Sigmoid colon (tissue), 7 donors: ENCODE measurements around the gene PTPRT. TPM values are rescaled to one million over a fixed set of nuclear protein-coding genes. Genes with fewer than 3 reads are reported as not detected.

Experiments
- DNase-seq: peaks from one replicate; pipeline ENCODE4 v3.0.0-alpha.2; 2019
- H3K27ac ChIP-seq, 4 donors: fragments of 200-600 bp; sonication (generic); one replicate each; pipeline ENCODE4 v1.5.1; 2016 to 2019; ENCODE audit warnings: mild to moderate bottlenecking in 1 of 4
- H3K27me3 ChIP-seq, 3 donors: fragments of 200-600 bp; sonication (generic); one replicate each; pipeline ENCODE4 v1.5.1; 2019; ENCODE audit warnings: mild to moderate bottlenecking in 1 of 3
- H3K36me3 ChIP-seq, 4 donors: fragments of 200-600 bp; sonication (generic); one replicate each; pipeline ENCODE4 v1.5.1; 2016 to 2019
- H3K4me1 ChIP-seq, 4 donors: fragments of 200-600 bp; sonication (generic); one replicate each; pipeline ENCODE4 v1.5.1; 2017 to 2019
- H3K4me3 ChIP-seq, 4 donors: fragments of 200-600 bp; sonication (generic); one replicate each; pipeline ENCODE4 v1.5.1; 2017 to 2019; ENCODE audit warnings: mild to moderate bottlenecking in 2 of 4, moderate library complexity in 1 of 4
- H3K9me3 ChIP-seq, 4 donors: fragments of 200-600 bp in 3 of 4; sonication (generic) in 3 of 4; one replicate each; pipeline versions ENCODE4 v1.5.1 to v1.6.1; 2013 to 2019
- CTCF ChIP-seq, 4 experiments: fragments of 450-650 bp in 3 of 4; fragments of 200-600 bp in 1 of 4; IDR thresholded peaks; one replicate each; pipeline ENCODE4 v1.5.1; 2016 to 2019; ENCODE audit warnings: antibody characterized with exemption in 4 of 4, mild to moderate bottlenecking in 3 of 4, moderate library complexity in 2 of 4
- EP300 ChIP-seq, 4 donors: sonication (generic); formaldehyde crosslinking; IDR thresholded peaks; one replicate each; pipeline ENCODE4 v1.6.1; 2017; ENCODE audit warnings: antibody characterized with exemption in 4 of 4
- POLR2A ChIP-seq, 2 donors: fragments of 450-650 bp; IDR thresholded peaks; one replicate each; pipeline ENCODE4 v1.6.1; 2016; ENCODE audit warnings: antibody characterized with exemption in 2 of 2, mild to moderate bottlenecking in 2 of 2, moderate library complexity in 2 of 2
- POLR2AphosphoS5 ChIP-seq, 4 donors: sonication (generic); formaldehyde crosslinking; IDR thresholded peaks; one replicate each; pipeline ENCODE4 v1.6.1; 2017; ENCODE audit warnings: antibody characterized with exemption in 4 of 4
- WGBS, 2 donors: extraction: QIAGEN DNeasy Blood & Tissue Kit; methylation state at CpG; one replicate each; pipeline ENCODE4 v1.1.7; 2013; 5-methylcytosine and 5-hydroxymethylcytosine counted together
- intact Hi-C: fragments of 100-400 bp; cut with DNase I; formaldehyde crosslinking; loops from one replicate; pipeline ENCODE4 v1.15.1; 2023
- polyA plus RNA-seq, 3 donors: library from polyadenylated mRNA; stranded (reverse); fragments of 200-250 nt; gene quantifications; one replicate each; pipeline ENCODE4 v1.2.3, GENCODE V29; 2013
- total RNA-seq, 4 donors: library from RNA; depleted of rRNA; stranded (reverse); fragments of >200 nt; gene quantifications; one replicate each; pipeline ENCODE4 v1.1.0, GENCODE V29; 2016
- donor health status: healthy with polysubstance abuse.
- donor health status: Bipolar disorder and iron deficiency.
- donor health status: healthy.

The PTPRT gene
- total and polyA plus RNA-seq, 7 donors, result under 0.01 to 0.41 (median 0.12) TPM; not detected in 3

GRCh38 chr20:42270539-42270938, 919.2 kb downstream of the PTPRT start:
- intact Hi-C loops, result no loop called here
- 46 to 47% methylated on average over 2 of the region's 2 CpGs for WGBS, 2 donors
- no peak for TF ChIP-seq EP300 (IDR thresholded peaks at IDR 0.05)
- no peak for TF ChIP-seq POLR2A (IDR thresholded peaks at IDR 0.05)
- TF ChIP-seq POLR2AphosphoS5 (IDR thresholded peaks at IDR 0.05), result no peak
- TF ChIP-seq CTCF (IDR thresholded peaks at IDR 0.05), result no peak
- Histone ChIP-seq H3K27ac (no peak overlapping the region), H3K36me3 (no peaks in the 10 kb centered on the region), H3K4me3 (no peak overlapping the region), H3K4me1 (no peaks in the 10 kb centered on the region), H3K27me3 (no peaks in the 10 kb centered on the region), H3K9me3 (no peaks in the 10 kb centered on the region)
- DNase-seq, result no peak

GRCh38 chr20:42267793-42268384, 921.8 kb downstream of the PTPRT start:
- Histone ChIP-seq H3K9me3 (no peaks in the 10 kb centered on the region), H3K27me3 (no peaks in the 10 kb centered on the region), H3K27ac (no peak overlapping the region), H3K4me3 (no peak overlapping the region), H3K36me3 (no peaks in the 10 kb centered on the region), H3K4me1 (no peaks in the 10 kb centered on the region)
- intact Hi-C loops, result no loop called here
- no peak for DNase-seq
- WGBS, 2 donors, result 51 to 68% methylated on average over 4 of the region's 4 CpGs
- TF ChIP-seq POLR2AphosphoS5 (IDR thresholded peaks at IDR 0.05) (no peak), CTCF (IDR thresholded peaks at IDR 0.05) (no peak), EP300 (IDR thresholded peaks at IDR 0.05) (no peak), POLR2A (IDR thresholded peaks at IDR 0.05) (no peak)

- H3K4me1 ChIP-seq, result no peaks in the 10 kb centered on the region
- no peak for DNase-seq
- no peaks in the 10 kb centered on the region for H3K9me3 ChIP-seq
- no peak overlapping the region for H3K27ac ChIP-seq
- WGBS, 2 donors, result 76 to 81% methylated on average over 6 of the region's 6 CpGs
- no peaks in the 10 kb centered on the region for H3K27me3 ChIP-seq
- intact Hi-C loops, result no loop called here
- TF ChIP-seq EP300 (IDR thresholded peaks at IDR 0.05) (no peak), POLR2AphosphoS5 (IDR thresholded peaks at IDR 0.05) (no peak), CTCF (IDR thresholded peaks at IDR 0.05) (no peak), POLR2A (IDR thresholded peaks at IDR 0.05) (no peak)
- H3K36me3 ChIP-seq, result no peaks in the 10 kb centered on the region
- H3K4me3 ChIP-seq, result no peak overlapping the region
Observed at GRCh38 chr20:42261766-42262270, 927.9 kb downstream of the PTPRT start.

GRCh38 chr20:42260184-42260583, 929.5 kb downstream of the PTPRT start:
- Histone ChIP-seq H3K4me3 (no peak overlapping the region), H3K4me1 (no peaks in the 10 kb centered on the region), H3K27ac (no peak overlapping the region), H3K27me3 (no peaks in the 10 kb centered on the region), H3K9me3 (no peaks in the 10 kb centered on the region), H3K36me3 (no peaks in the 10 kb centered on the region)
- 52 to 74% methylated on average over 4 of the region's 4 CpGs for WGBS, 2 donors
- intact Hi-C loops, result no loop called here
- DNase-seq, result no peak
- TF ChIP-seq POLR2AphosphoS5 (IDR thresholded peaks at IDR 0.05) (no peak), EP300 (IDR thresholded peaks at IDR 0.05) (no peak), CTCF (IDR thresholded peaks at IDR 0.05) (no peak), POLR2A (IDR thresholded peaks at IDR 0.05) (no peak)

- WGBS, 2 donors, result 79 to 86% methylated on average over 4 of the region's 4 CpGs
- intact Hi-C loops, result no loop called here
- Histone ChIP-seq H3K4me1 (no peaks in the 10 kb centered on the region), H3K4me3 (no peak overlapping the region), H3K36me3 (no peaks in the 10 kb centered on the region), H3K27ac (no peak overlapping the region), H3K27me3 (no peaks in the 10 kb centered on the region), H3K9me3 (no peaks in the 10 kb centered on the region)
- DNase-seq, result no peak
- TF ChIP-seq CTCF (IDR thresholded peaks at IDR 0.05) (no peak), POLR2A (IDR thresholded peaks at IDR 0.05) (no peak), EP300 (IDR thresholded peaks at IDR 0.05) (no peak)
Observed at GRCh38 chr20:42259389-42259788, 930.3 kb downstream of the PTPRT start.
